H9 (cell line): Measurements from ENCODE around the gene ENO4. TPM values are rescaled to one million over a fixed set of nuclear protein-coding genes. Genes with fewer than 3 reads are reported as not detected.

Experiments
- DNase-seq: peaks from one replicate; pipeline ENCODE4 v3.0.0-alpha.2; 2017
- H2AFZ ChIP-seq: one replicate; pipeline ENCODE4 v1.6.1; 2013; ENCODE audit warnings: mild to moderate bottlenecking, low read length, control low read depth, moderate library complexity
- H2AK5ac ChIP-seq: 2 replicates; pipeline ENCODE4 v1.6.1; 2013; ENCODE audit warnings: low read length, control low read depth, mixed read lengths; ENCODE audit not compliant: insufficient read length
- H2BK120ac ChIP-seq: one replicate; pipeline ENCODE4 v1.6.1; 2013; ENCODE audit warnings: low read depth, mild to moderate bottlenecking, low read length, control low read depth, inconsistent platforms; ENCODE audit not compliant: poor library complexity, severe bottlenecking
- H2BK12ac ChIP-seq: 2 replicates; pipeline ENCODE4 v1.6.1; 2013; ENCODE audit warnings: low read length, control low read depth, mixed read lengths, low read depth; ENCODE audit not compliant: insufficient read length
- H2BK15ac ChIP-seq: 2 replicates; pipeline ENCODE4 v1.6.1; 2013; ENCODE audit warnings: low read depth, low read length, control low read depth
- H2BK20ac ChIP-seq: one replicate; pipeline ENCODE4 v1.6.1; 2013; ENCODE audit warnings: low read depth, mild to moderate bottlenecking, low read length, control low read depth, inconsistent platforms; ENCODE audit not compliant: poor library complexity, severe bottlenecking
- H2BK5ac ChIP-seq: 2 replicates; pipeline ENCODE4 v1.6.1; 2013; ENCODE audit warnings: low read length, control low read depth, mixed read lengths; ENCODE audit not compliant: insufficient read length
- H3K14ac ChIP-seq: 2 replicates; pipeline ENCODE4 v1.6.1; 2013; ENCODE audit warnings: low read length, control low read depth; ENCODE audit not compliant: insufficient read depth
- H3K18ac ChIP-seq: 2 replicates; pipeline ENCODE4 v1.6.1; 2013; ENCODE audit warnings: low read depth, mild to moderate bottlenecking, mixed read lengths, low read length, control low read depth; ENCODE audit not compliant: insufficient read length
- H3K23ac ChIP-seq: 2 replicates; pipeline ENCODE4 v1.6.1; 2013; ENCODE audit warnings: low read length, control low read depth, mixed read lengths, low read depth; ENCODE audit not compliant: insufficient read length
- H3K23me2 ChIP-seq: 2 replicates; pipeline ENCODE4 v1.6.1; 2013; ENCODE audit warnings: low read depth, mild to moderate bottlenecking, mixed read lengths, low read length, control low read depth; ENCODE audit not compliant: insufficient read length, poor library complexity, severe bottlenecking
- H3K27ac ChIP-seq: 2 replicates; pipeline ENCODE4 v1.5.1; 2013; ENCODE audit warnings: low read length, control low read depth, mixed read lengths, low read depth; ENCODE audit not compliant: insufficient read length
- H3K27me3 ChIP-seq: 2 replicates; pipeline ENCODE4 v1.6.1; 2013; ENCODE audit warnings: low read length, control low read depth, inconsistent platforms; ENCODE audit not compliant: insufficient read depth
- H3K4ac ChIP-seq: 2 replicates; pipeline ENCODE4 v1.6.1; 2013; ENCODE audit warnings: low read depth, mild to moderate bottlenecking, control low read depth, inconsistent platforms, low read length, moderate library complexity
- H3K4me1 ChIP-seq: 2 replicates; pipeline ENCODE4 v1.6.1; 2013; ENCODE audit warnings: low read length, control low read depth, inconsistent platforms; ENCODE audit not compliant: insufficient read depth
- H3K4me2 ChIP-seq: 2 replicates; pipeline ENCODE4 v1.6.1; 2013; ENCODE audit warnings: low read length, control low read depth, mixed read lengths; ENCODE audit not compliant: insufficient read length, insufficient read depth
- H3K56ac ChIP-seq: 2 replicates; pipeline ENCODE4 v1.6.1; 2013; ENCODE audit warnings: low read depth, mild to moderate bottlenecking, mixed read lengths, low read length, control low read depth; ENCODE audit not compliant: insufficient read length
- H3K79me1 ChIP-seq: 2 replicates; pipeline ENCODE4 v1.6.1; 2013; ENCODE audit warnings: low read depth, mild to moderate bottlenecking, moderate library complexity, low read length, control low read depth, inconsistent platforms; ENCODE audit not compliant: insufficient read depth, poor library complexity, severe bottlenecking
- H3K79me2 ChIP-seq: 2 replicates; pipeline ENCODE4 v1.6.1; 2013; ENCODE audit warnings: low read length, control low read depth, inconsistent platforms; ENCODE audit not compliant: insufficient read depth
- H3K9ac ChIP-seq: 2 replicates; pipeline ENCODE4 v1.6.1; 2013; ENCODE audit warnings: low read length, control low read depth, mixed read lengths; ENCODE audit not compliant: insufficient read length; ENCODE audit errors: extremely low read depth
- H3K9me3 ChIP-seq: one replicate; pipeline ENCODE4 v1.6.1; 2013; ENCODE audit warnings: low read depth, low read length, inconsistent platforms; ENCODE audit not compliant: control insufficient read depth
- H3T11ph ChIP-seq: one replicate; pipeline ENCODE4 v1.6.1; 2013; ENCODE audit warnings: mild to moderate bottlenecking, low read length, control low read depth, inconsistent platforms
- H4K20me1 ChIP-seq: one replicate; pipeline ENCODE4 v1.6.1; 2013; ENCODE audit not compliant: control insufficient read depth, insufficient read length, insufficient read depth
- H4K5ac ChIP-seq: 2 replicates; pipeline ENCODE4 v1.6.1; 2013; ENCODE audit warnings: low read depth, mild to moderate bottlenecking, mixed read lengths, low read length, control low read depth; ENCODE audit not compliant: insufficient read length
- H4K8ac ChIP-seq: replicated peaks from 2 replicates; pipeline ENCODE4 v1.6.1; 2013; ENCODE audit warnings: low read length, control low read depth, mixed read lengths, low read depth; ENCODE audit not compliant: insufficient read length
- H4K91ac ChIP-seq: 2 replicates; pipeline ENCODE4 v1.6.1; 2013; ENCODE audit warnings: low read depth, mild to moderate bottlenecking, moderate library complexity, mixed read lengths, low read length, control low read depth; ENCODE audit not compliant: insufficient read length
- H3K27ac Mint-ChIP-seq, 3 experiments: 2 replicates in 2 of 3; 3 replicates in 1 of 3; pipeline ENCODE4 v1.8.0; 2020 to 2021; ENCODE audit warnings: mixed read lengths in 3 of 3, mild to moderate bottlenecking in 1 of 3, moderate library complexity in 1 of 3
- H3K27me3 Mint-ChIP-seq: 2 replicates; pipeline ENCODE4 v1.8.0; 2021; ENCODE audit warnings: low read depth, mild to moderate bottlenecking, moderate library complexity, mixed read lengths
- H3K36me3 Mint-ChIP-seq, 3 experiments: 2 replicates in 2 of 3; 3 replicates in 1 of 3; pipeline ENCODE4 v1.8.0; 2020 to 2021; ENCODE audit warnings: low read depth in 3 of 3, mixed read lengths in 3 of 3; ENCODE audit not compliant: insufficient read depth in 1 of 3
- H3K4me1 Mint-ChIP-seq, 2 experiments: 2 replicates each; pipeline ENCODE4 v1.8.0; 2020; ENCODE audit warnings: mixed read lengths in 2 of 2
- H3K4me3 Mint-ChIP-seq, 2 experiments: 2 replicates in 1 of 2; 3 replicates in 1 of 2; pipeline ENCODE4 v1.8.0; 2020 to 2021; ENCODE audit warnings: mild to moderate bottlenecking in 2 of 2, mixed read lengths in 2 of 2, moderate library complexity in 1 of 2
- H3K9me3 Mint-ChIP-seq, 2 experiments: 2 replicates in 1 of 2; 3 replicates in 1 of 2; pipeline ENCODE4 v1.8.0; 2020; ENCODE audit warnings: mild to moderate bottlenecking in 2 of 2, mixed read lengths in 2 of 2, moderate library complexity in 1 of 2
- WGBS: extraction: QIAGEN DNeasy Blood & Tissue Kit; methylation state at CpG from one replicate; pipeline ENCODE4 v1.1.7; 2013; ENCODE audit warnings: missing lambda C conversion rate, low lambda C conversion rate, mixed read lengths; ENCODE audit not compliant: insufficient read length; ENCODE audit errors: extremely low coverage; 5-methylcytosine and 5-hydroxymethylcytosine counted together
- total RNA-seq: library from RNA; stranded (reverse); gene quantifications from 2 replicates; pipeline ENCODE4 v1.2.1, GENCODE V29; 2021
- TF ChIP-seq, protein P1 (sequence below): fragments of 200-600 bp; sonication (generic); conservative IDR thresholded peaks from 3 replicates; pipeline ENCODE4 v1.8.0; 2021; ENCODE audit warnings: antibody characterized with exemption, mild to moderate bottlenecking

Gene ENO4
- total RNA-seq, 1 experiment from 2014 or later = 0.26 TPM

DNA sequence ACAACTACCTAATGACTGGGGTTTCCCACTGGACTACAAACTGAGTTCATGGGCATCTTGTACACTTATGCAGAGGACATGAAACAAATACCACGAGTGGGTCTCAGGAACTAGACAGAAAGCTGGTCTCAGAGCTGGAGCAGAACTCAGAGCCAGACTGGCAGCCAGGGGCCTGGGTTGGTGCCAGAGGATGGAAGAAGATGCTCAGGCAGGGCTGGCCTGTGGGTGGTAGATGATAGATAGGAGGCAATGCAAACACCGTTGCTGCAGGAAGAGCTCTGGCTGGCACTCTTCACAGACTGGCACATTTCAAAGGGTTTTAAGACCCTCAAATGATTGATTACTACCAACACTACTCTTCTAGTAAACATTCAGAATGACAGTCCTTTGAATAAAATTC, 28.8 kb downstream of the ENO4 start:
- Histone ChIP-seq H3K27me3 (no peaks in the 10 kb centered on the region), H2AFZ (no peak overlapping the region), H3K27ac (no peak overlapping the region), H3K23ac (no peak overlapping the region), H2BK120ac (no peak overlapping the region), H3K9ac (no peak overlapping the region), H4K8ac (no peak overlapping the region), H2BK20ac (no peak overlapping the region), H3T11ph (no peak overlapping the region), H3K4me2 (no peak overlapping the region), H3K56ac (no peak overlapping the region), H3K79me2 (no peaks in the 10 kb centered on the region), H3K18ac (no peak overlapping the region), H4K91ac (no peak overlapping the region), H3K4me1 (peaks cover 3% of the 10 kb centered on the region; the same call in 1 of the 2 replicates), H3K14ac (no peak overlapping the region; the same call in 1 of the 2 replicates), H3K23me2 (no peaks in the 10 kb centered on the region), H2BK12ac (no peak overlapping the region), H4K20me1 (no peaks in the 10 kb centered on the region), H3K4ac (no peak overlapping the region), H3K9me3 (no peaks in the 10 kb centered on the region), H4K5ac (no peak overlapping the region), H2BK5ac (no peak overlapping the region), H2BK15ac (no peak overlapping the region), H3K79me1 (no peaks in the 10 kb centered on the region), H2AK5ac (no peak overlapping the region)
- no peaks in the 10 kb centered on the region for H3K27me3 Mint-ChIP-seq
- no peak overlapping the region for H3K4me3 Mint-ChIP-seq
- TF ChIP-seq, protein P1, sequence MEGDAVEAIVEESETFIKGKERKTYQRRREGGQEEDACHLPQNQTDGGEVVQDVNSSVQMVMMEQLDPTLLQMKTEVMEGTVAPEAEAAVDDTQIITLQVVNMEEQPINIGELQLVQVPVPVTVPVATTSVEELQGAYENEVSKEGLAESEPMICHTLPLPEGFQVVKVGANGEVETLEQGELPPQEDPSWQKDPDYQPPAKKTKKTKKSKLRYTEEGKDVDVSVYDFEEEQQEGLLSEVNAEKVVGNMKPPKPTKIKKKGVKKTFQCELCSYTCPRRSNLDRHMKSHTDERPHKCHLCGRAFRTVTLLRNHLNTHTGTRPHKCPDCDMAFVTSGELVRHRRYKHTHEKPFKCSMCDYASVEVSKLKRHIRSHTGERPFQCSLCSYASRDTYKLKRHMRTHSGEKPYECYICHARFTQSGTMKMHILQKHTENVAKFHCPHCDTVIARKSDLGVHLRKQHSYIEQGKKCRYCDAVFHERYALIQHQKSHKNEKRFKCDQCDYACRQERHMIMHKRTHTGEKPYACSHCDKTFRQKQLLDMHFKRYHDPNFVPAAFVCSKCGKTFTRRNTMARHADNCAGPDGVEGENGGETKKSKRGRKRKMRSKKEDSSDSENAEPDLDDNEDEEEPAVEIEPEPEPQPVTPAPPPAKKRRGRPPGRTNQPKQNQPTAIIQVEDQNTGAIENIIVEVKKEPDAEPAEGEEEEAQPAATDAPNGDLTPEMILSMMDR = no peak
- no CpG with 5 or more reads among the region's 2 CpGs for WGBS
- no peaks in the 10 kb centered on the region for H3K9me3 Mint-ChIP-seq
- peaks cover 37 to 42% of the 10 kb centered on the region in 2 experiments for H3K4me1 Mint-ChIP-seq
- H3K27ac Mint-ChIP-seq = no peak overlapping the region
- H3K36me3 Mint-ChIP-seq = no peaks in the 10 kb centered on the region; a peak in 1 of 7 replicates
- DNase-seq = no peak
